GM23338 (cell line): ENCODE data around the gene CIB4. TPM values are rescaled to one million over a fixed set of nuclear protein-coding genes. Genes with fewer than 3 reads are reported as not detected.

Source experiments
- EZH2 ChIP-seq: fragments of 200-600 bp; sonication (generic); IDR thresholded peaks from one replicate; pipeline ENCODE4 v1.8.0; 2017; ENCODE audit warnings: antibody characterized with exemption, mild to moderate bottlenecking, low read depth; ENCODE audit not compliant: unreplicated experiment
- EZH2phosphoT487 ChIP-seq: fragments of 200-600 bp; sonication (generic); IDR thresholded peaks from one replicate; pipeline ENCODE4 v1.8.1; 2018; ENCODE audit warnings: antibody characterized with exemption; ENCODE audit not compliant: unreplicated experiment
- JUNB ChIP-seq: IDR thresholded peaks from one replicate; pipeline ENCODE4 v1.6.1; 2016; ENCODE audit warnings: antibody characterized with exemption; ENCODE audit not compliant: unreplicated experiment
- POLR2AphosphoS5 ChIP-seq: IDR thresholded peaks from 2 replicates; pipeline ENCODE4 v1.6.1; 2016; ENCODE audit warnings: antibody characterized with exemption, low read depth
- STAT1 ChIP-seq: IDR thresholded peaks from one replicate; pipeline ENCODE4 v1.6.1; 2016; ENCODE audit warnings: antibody characterized with exemption; ENCODE audit not compliant: unreplicated experiment
- ZNF114 ChIP-seq: fragments of 250-450 bp; sonication (Bioruptor Pico); IDR thresholded peaks from 2 replicates; pipeline ENCODE4 v1.5.0; 2020; ENCODE audit warnings: mild to moderate bottlenecking, moderate library complexity
- ZNF331 ChIP-seq: fragments of 250-450 bp; sonication (Bioruptor Pico); IDR thresholded peaks from 2 replicates; pipeline ENCODE4 v1.5.0; 2020; ENCODE audit warnings: low read depth, mild to moderate bottlenecking, moderate library complexity
- polyA plus RNA-seq: library from polyadenylated mRNA; unstranded; fragments of >200 nt; fragmentation: Nextera tagmentation; extraction: Ambion mirVana; gene quantifications from 2 replicates; pipeline ENCODE4 v1.2.1, GENCODE V29; 2016
- total RNA-seq: library from RNA; depleted of rRNA; stranded (reverse); fragments of >200 nt; shearing (Covaris generic); gene quantifications from 2 replicates; pipeline ENCODE4 v1.2.3, GENCODE V29; 2014
- TF ChIP-seq, protein P1 (sequence below): fragments of 250-450 bp; sonication (Bioruptor Pico); IDR thresholded peaks from 2 replicates; pipeline ENCODE4 v1.5.0; 2020; ENCODE audit warnings: mild to moderate bottlenecking, moderate library complexity
- TF ChIP-seq, protein P2 (sequence below): IDR thresholded peaks from one replicate; pipeline ENCODE4 v1.6.1; 2018; ENCODE audit warnings: antibody characterized with exemption; ENCODE audit not compliant: unreplicated experiment
- TF ChIP-seq, protein P3 (sequence below): IDR thresholded peaks from 2 replicates; pipeline ENCODE4 v1.6.1; 2016; ENCODE audit warnings: antibody characterized with exemption

Gene CIB4
- total and polyA plus RNA-seq, 2 experiments from 2014 or later, result not detected

DNA sequence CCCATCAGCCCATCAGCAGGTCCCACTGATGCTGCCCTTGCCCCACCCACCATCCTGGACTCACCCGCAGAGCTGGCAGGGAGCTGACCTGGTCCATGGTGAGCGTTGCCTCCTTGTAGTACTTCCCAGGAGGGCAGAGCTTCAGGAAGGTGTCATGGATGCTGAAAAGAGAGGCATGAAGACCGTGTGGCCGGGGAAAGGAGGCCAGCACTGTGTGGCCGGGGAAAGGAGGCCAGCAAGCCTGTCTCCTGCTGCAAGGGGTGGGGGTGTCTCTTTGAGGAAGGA is 11.9 kb downstream of the CIB4 start (continued):
- TF ChIP-seq, protein P1, sequence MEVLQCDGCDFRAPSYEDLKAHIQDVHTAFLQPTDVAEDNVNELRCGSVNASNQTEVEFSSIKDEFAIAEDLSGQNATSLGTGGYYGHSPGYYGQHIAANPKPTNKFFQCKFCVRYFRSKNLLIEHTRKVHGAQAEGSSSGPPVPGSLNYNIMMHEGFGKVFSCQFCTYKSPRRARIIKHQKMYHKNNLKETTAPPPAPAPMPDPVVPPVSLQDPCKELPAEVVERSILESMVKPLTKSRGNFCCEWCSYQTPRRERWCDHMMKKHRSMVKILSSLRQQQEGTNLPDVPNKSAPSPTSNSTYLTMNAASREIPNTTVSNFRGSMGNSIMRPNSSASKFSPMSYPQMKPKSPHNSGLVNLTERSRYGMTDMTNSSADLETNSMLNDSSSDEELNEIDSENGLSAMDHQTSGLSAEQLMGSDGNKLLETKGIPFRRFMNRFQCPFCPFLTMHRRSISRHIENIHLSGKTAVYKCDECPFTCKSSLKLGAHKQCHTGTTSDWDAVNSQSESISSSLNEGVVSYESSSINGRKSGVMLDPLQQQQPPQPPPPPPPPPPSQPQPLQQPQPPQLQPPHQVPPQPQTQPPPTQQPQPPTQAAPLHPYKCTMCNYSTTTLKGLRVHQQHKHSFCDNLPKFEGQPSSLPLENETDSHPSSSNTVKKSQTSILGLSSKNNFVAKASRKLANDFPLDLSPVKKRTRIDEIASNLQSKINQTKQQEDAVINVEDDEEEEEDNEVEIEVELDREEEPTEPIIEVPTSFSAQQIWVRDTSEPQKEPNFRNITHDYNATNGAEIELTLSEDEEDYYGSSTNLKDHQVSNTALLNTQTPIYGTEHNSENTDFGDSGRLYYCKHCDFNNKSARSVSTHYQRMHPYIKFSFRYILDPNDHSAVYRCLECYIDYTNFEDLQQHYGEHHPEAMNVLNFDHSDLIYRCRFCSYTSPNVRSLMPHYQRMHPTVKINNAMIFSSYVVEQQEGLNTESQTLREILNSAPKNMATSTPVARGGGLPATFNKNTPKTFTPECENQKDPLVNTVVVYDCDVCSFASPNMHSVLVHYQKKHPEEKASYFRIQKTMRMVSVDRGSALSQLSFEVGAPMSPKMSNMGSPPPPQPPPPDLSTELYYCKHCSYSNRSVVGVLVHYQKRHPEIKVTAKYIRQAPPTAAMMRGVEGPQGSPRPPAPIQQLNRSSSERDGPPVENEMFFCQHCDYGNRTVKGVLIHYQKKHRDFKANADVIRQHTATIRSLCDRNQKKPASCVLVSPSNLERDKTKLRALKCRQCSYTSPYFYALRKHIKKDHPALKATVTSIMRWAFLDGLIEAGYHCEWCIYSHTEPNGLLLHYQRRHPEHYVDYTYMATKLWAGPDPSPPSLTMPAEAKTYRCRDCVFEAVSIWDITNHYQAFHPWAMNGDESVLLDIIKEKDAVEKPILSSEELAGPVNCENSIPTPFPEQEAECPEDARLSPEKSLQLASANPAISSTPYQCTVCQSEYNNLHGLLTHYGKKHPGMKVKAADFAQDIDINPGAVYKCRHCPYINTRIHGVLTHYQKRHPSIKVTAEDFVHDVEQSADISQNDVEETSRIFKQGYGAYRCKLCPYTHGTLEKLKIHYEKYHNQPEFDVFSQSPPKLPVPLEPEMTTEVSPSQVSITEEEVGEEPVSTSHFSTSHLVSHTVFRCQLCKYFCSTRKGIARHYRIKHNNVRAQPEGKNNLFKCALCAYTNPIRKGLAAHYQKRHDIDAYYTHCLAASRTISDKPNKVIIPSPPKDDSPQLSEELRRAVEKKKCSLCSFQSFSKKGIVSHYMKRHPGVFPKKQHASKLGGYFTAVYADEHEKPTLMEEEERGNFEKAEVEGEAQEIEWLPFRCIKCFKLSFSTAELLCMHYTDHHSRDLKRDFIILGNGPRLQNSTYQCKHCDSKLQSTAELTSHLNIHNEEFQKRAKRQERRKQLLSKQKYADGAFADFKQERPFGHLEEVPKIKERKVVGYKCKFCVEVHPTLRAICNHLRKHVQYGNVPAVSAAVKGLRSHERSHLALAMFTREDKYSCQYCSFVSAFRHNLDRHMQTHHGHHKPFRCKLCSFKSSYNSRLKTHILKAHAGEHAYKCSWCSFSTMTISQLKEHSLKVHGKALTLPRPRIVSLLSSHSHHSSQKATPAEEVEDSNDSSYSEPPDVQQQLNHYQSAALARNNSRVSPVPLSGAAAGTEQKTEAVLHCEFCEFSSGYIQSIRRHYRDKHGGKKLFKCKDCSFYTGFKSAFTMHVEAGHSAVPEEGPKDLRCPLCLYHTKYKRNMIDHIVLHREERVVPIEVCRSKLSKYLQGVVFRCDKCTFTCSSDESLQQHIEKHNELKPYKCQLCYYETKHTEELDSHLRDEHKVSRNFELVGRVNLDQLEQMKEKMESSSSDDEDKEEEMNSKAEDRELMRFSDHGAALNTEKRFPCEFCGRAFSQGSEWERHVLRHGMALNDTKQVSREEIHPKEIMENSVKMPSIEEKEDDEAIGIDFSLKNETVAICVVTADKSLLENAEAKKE, result no peak
- no peak for TF ChIP-seq JUNB
- no peak for TF ChIP-seq STAT1
- TF ChIP-seq, protein P2, sequence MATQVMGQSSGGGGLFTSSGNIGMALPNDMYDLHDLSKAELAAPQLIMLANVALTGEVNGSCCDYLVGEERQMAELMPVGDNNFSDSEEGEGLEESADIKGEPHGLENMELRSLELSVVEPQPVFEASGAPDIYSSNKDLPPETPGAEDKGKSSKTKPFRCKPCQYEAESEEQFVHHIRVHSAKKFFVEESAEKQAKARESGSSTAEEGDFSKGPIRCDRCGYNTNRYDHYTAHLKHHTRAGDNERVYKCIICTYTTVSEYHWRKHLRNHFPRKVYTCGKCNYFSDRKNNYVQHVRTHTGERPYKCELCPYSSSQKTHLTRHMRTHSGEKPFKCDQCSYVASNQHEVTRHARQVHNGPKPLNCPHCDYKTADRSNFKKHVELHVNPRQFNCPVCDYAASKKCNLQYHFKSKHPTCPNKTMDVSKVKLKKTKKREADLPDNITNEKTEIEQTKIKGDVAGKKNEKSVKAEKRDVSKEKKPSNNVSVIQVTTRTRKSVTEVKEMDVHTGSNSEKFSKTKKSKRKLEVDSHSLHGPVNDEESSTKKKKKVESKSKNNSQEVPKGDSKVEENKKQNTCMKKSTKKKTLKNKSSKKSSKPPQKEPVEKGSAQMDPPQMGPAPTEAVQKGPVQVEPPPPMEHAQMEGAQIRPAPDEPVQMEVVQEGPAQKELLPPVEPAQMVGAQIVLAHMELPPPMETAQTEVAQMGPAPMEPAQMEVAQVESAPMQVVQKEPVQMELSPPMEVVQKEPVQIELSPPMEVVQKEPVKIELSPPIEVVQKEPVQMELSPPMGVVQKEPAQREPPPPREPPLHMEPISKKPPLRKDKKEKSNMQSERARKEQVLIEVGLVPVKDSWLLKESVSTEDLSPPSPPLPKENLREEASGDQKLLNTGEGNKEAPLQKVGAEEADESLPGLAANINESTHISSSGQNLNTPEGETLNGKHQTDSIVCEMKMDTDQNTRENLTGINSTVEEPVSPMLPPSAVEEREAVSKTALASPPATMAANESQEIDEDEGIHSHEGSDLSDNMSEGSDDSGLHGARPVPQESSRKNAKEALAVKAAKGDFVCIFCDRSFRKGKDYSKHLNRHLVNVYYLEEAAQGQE, result no peak
- no peak for TF ChIP-seq ZNF331 (CRISPR knock-in tag)
- TF ChIP-seq POLR2AphosphoS5, result no peak
- TF ChIP-seq, protein P3, sequence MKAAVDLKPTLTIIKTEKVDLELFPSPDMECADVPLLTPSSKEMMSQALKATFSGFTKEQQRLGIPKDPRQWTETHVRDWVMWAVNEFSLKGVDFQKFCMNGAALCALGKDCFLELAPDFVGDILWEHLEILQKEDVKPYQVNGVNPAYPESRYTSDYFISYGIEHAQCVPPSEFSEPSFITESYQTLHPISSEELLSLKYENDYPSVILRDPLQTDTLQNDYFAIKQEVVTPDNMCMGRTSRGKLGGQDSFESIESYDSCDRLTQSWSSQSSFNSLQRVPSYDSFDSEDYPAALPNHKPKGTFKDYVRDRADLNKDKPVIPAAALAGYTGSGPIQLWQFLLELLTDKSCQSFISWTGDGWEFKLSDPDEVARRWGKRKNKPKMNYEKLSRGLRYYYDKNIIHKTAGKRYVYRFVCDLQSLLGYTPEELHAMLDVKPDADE, result no peak
- no peak for TF ChIP-seq ZNF114
- no peak for TF ChIP-seq EZH2
- no peak for TF ChIP-seq EZH2phosphoT487
